GM18519 (cell line): ENCODE data around the gene SEL1L3.
"Not testable (repeated sequence)": the region's sequence is repeated elsewhere in the genome, so short reads cannot be mapped to it uniquely, and the experiment has no call there.

ENCODE experiments used
- ATAC-seq: cut with Tn5 transposase; IDR thresholded peaks from one replicate; pipeline ENCODE4 v1.9.1; 2021; ENCODE audit warnings: mild to moderate bottlenecking, moderate library complexity; ENCODE audit not compliant: unreplicated experiment, low FRiP score

The SEL1L3 gene

DNA sequence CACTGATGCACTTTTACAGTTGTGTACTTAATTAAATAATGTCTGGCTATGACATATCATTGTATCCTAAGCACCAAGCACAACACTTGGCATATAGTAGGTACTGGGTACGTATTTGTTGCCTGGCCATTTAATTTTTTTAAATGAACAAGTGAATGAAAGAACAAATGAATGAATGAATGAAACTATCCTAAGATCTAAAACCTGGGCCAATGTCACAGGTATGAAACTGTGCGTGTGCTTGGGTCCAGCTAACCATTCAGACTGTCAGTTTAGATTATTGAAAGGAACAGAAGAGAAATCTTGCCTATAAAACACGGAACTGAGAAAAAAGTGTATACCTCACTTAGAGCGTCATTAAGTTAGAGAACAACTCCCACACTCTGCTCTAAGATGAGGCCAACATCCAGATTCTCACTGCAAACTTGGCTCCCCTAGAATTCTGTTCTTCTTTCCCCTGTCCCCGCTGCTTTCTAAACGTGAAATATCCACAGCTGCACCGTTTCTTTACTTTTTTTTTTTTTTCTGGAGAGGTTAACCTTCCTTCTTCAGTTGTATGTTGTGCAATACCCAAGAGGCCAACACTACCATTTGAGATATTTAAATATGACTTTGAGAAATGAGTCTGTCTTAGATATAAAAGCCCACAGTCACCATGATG is 17.3 kb upstream of the SEL1L3 start:
- ATAC-seq = peak; percentile 68

- ATAC-seq = no peak
Observed at GRCh38 chr4:25879587-25879986, 16.8 kb upstream of the SEL1L3 start.

GRCh38 chr4:25879091-25879584 is 16.4 kb upstream of the SEL1L3 start:
- ATAC-seq = no peak

DNA sequence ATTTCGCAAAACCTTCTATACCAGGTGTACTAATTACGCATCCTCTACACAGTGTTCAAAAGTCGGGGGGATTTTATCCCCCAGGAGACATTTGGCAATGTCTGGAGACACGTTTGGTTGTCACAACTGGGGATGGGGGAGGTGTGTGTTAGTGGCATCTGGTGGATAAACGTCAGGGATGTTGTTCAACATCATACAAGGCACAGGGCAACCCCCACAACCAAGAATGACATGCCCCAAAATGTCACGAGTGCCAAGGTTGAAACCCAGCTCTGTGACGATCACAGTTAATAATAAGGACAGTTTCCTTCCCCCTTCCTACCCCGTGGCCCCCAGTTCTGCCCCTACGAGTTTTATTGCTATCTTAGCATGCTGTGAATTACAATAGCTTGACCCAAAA is 15.9 kb upstream of the SEL1L3 start:
- ATAC-seq = no peak

DNA sequence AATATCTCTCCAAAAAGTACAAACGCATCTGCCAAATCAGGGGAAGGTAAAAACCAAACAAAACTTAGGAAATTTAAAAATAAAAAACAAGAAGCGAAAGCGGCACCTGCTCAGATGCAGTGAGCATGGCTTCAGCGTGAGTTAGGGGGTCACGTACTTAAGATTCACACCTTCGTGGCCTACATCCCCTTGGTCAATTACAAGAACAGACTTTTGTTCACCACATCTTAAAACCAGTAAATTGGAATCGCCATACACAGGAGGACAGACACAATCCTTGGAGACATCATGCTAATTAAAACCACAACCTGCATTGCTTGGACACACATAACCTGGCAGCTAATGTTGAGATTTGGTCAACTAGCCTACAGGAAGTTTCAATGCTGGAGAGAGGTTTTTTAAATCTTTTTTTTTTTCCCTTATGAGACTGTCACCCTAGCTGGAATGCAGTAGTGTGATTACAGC is 12.5 kb upstream of the SEL1L3 start:
- ATAC-seq = no peak

DNA sequence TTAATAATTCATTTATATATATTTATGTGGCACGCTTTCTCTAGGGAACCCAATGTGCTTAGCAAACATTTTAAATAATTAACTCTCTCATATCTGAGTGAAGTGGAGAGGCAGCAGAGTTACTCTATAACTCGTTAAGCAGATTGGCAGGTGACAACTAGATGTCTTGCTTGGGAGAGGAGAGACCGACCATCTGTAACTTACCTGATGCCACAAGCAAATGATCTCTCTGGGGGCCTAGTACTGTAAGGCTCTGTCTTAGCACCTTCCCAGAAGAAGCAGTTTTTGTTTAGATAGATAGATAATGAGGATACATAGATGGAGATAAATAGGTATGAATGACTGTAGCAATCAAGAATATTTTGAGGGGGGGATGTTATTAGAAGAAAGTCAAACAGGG is 11.9 kb upstream of the SEL1L3 start:
- no peak for ATAC-seq

- no peak for ATAC-seq
Observed at GRCh38 chr4:25873632-25874129, 10.9 kb upstream of the SEL1L3 start.

DNA sequence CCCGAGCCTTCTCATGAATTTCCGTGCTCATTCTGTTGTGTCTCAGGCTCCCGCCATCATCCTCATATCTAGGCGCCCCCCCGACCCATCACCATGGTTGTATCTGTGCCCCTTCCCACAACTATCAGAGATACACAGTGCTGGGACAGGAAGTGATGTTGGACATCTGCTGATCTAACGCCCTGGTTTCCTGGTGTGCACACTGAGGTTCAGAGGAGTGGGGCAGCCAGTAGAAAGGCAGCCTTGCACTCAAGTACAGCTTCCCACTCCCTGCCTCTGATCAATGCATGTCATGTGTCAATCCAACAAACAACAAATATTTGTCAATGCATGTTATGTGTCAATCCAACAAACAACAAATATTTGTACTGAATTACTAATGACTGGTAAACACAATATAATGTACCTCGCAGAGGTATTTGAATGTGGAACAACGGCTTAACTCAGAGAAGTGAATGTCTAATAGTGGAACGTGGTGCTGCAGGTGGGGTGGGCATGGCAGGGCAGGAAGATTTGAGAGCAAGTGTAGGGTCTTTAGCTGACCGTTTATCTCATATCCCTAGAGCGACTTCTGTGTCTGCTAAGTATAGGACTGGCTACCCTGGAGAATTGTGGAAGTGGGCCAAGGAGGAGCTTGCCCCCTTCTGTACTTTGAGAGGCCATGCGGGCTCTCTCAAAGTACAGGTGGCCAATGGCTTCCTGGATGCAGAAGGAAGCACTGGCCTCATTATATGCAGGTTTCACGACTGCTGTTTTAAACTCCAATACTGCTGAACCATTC is 10.3 kb upstream of the SEL1L3 start:
- ATAC-seq = no peak

- peak; percentile 49 for ATAC-seq
Observed at GRCh38 chr4:25870081-25870480, 7.3 kb upstream of the SEL1L3 start.

DNA sequence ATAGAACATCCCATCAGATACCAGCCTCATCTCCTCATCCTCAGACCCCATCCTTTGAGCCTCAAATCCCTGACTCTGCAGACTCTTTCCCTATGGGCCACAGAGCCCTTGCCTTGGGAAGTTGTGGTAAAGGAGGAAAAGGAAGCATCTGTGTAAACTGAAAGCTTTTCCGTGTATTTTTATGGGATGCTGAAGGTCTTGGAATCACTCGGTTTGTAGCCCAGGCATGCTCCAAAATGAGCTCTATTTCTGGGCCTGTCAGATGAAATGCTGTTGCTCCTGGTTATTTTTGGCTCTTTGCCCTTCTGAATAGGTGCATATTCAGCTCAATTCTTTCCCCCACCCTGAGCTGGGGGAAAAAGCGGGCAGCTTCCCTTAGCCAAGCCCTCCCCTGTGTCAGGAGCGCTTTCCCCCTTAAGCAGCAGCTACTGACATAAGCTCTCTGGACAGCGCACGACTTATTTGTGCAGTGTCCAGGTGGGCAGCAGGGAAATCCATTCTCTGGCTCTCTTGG is 5.0 kb upstream of the SEL1L3 start:
- ATAC-seq = no peak

DNA sequence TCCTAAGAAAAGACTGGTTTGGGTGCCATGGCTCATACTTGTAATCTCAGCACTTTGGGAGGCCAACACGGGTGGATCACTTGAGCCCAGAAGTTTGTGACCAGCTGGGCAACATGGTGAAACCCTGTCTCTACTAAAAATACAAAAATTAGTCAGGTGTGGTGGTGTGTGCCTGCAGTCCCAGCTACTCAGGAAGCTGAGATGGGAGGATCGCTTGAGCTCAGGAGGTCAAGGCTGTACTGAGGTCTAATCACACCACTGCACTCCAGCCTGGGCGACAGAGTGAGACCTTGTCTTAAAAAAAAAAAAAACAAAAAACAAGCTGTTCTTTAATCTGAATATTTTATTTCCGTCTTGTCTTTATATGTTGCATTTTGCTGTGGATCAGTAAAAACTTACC is 3.6 kb upstream of the SEL1L3 start:
- ATAC-seq = not testable (repeated sequence)

DNA sequence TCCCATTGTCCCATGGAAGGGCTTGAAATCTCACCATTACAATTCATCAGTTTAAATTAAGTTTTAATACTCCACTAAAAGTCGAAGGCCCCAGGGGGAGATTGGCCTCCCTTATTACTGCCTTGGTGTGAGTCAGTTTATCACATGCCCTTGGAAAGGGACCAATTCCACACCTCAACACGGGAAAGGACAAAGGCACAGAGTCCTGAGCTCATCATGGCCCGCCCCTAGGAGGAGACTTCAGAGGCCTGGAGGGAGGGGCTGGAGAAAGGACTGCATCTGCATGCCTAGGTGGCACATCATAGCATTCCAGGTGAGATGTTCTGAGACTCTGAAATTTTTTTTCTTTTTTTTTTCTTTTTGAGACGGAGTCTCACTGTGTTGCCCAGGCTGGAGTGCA is 2.8 kb upstream of the SEL1L3 start:
- ATAC-seq = no peak

GRCh38 chr4:25863831-25864418 is 1.1 kb upstream of the SEL1L3 start:
- no peak for ATAC-seq

GRCh38 chr4:25863347-25863784 is 578 bp upstream of the SEL1L3 start:
- no peak for ATAC-seq

- ATAC-seq = no peak
Observed at GRCh38 chr4:25861951-25862410, 807 bp downstream of the SEL1L3 start.

DNA sequence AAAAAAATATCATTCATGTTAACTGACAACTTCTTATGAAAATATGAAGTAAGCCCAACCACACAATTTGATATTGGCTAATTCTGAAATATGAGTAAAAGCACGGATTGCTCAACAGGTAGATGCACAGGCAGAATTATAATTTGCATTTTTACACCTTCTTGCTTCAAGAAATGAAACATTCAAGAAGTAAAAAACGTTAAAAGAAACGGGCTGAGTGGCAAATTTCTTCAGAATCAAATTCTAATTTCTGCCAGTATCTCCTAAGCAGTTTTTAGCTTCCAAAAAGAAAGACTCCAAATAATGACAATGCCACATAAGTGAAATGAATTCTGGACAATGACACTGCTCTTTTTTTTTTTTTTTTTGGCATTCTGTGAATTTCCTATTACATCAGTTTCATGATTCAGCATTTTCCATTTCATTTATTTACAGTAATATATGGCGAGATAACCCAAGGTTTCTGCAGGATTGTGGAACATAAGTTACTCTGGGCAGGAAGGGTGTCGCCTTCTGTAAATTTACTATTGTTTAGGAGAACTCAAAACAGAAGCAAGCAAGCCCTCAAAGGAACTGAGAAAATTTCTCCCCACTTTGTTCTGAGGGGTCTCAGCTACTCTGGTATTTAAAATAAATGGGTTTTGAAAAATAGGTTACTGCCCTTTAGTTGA is 1.4 kb downstream of the SEL1L3 start:
- ATAC-seq = no peak

DNA sequence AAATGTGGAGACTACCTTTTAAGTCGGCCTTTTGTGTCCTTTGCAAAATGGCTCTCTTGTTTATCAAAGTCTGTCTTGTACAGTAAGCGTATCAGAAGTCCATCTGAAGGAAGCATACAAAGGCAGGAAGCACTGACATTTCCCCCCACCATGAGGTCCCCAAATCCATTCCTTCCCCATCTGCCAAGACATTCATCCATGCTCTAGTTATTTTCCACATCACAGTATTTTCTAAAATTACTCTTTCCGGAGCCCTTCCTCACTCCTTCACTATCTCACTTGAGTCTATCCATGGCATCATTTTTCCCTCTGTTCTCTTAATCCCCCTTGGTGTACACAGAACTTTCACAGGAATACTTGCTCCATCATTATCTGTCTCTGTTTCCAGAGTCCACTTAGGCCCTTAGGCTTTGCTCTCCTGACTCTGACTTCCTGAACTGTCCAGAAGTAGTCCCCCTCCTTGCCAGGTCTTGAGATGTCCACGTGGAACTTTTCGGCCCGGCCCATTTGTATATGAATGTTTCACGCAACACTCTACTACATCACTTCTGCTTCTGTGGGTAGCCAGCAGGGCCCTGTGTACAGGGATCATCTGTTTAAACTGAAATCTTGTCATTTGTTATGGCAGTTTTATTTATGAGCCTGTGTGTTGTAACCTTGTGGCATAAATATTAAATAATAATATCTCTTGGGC is 2.1 kb downstream of the SEL1L3 start:
- no peak for ATAC-seq

GRCh38 chr4:25859429-25860148 is 3.2 kb downstream of the SEL1L3 start:
- peak; percentile 47 for ATAC-seq

DNA sequence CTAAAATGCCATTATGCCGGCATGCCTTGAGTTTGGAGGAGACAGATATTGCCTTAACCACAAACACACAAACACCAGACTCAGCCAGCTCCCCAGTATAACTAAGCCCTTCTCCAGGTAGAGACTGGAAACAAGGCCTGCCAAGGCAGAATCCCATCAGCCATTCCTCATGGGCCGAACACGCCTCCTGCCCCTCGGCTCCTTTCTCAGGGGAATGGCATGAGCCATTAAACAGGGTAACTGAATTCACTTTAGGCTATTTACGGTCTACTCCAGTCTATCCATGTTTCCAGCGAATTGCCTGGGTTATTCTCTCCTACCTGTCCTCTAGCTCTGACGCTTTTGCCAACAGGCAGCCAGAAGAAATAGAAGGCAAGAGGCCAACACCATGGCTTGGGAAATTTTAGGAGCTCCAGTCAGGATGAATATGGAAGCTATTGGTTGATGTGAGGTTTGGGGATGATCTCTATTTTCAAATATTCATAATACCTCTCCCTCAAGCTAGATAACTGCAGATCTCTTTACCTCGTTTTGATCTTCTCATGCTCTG is 4.9 kb downstream of the SEL1L3 start:
- no peak for ATAC-seq
